Stimulated activated naive CD8-positive, alpha-beta T cell treated with anti-CD3 and anti-CD28 coated beads, Interleukin-15, Interleukin-2, amounts not matched to agents 100 ng/mL and 50 ng/mL, for 24 hours (primary cell): ENCODE results near the gene OR6B3.
"Not testable (repeated sequence)": the region's sequence is repeated elsewhere in the genome, so short reads cannot be mapped to it uniquely, and the experiment has no call there.

ENCODE experiments used
- H3K27ac Mint-ChIP-seq: one replicate; pipeline ENCODE4 v1.8.0; 2021; ENCODE audit warnings: mild to moderate bottlenecking, mixed read lengths
- H3K27me3 Mint-ChIP-seq: one replicate; pipeline ENCODE4 v1.8.0; 2021; ENCODE audit warnings: mixed read lengths
- H3K36me3 Mint-ChIP-seq: one replicate; pipeline ENCODE4 v1.8.0; 2021; ENCODE audit warnings: low read depth, mixed read lengths
- H3K4me1 Mint-ChIP-seq: one replicate; pipeline ENCODE4 v1.8.0; 2021; ENCODE audit warnings: low read depth, mixed read lengths
- H3K4me3 Mint-ChIP-seq: one replicate; pipeline ENCODE4 v1.8.0; 2021; ENCODE audit warnings: mild to moderate bottlenecking, mixed read lengths
- H3K9me3 Mint-ChIP-seq: one replicate; pipeline ENCODE4 v1.8.0; 2021; ENCODE audit warnings: mixed read lengths

Gene OR6B3

GRCh38 chr2:240056678-240057077, 3.4 kb upstream of the OR6B3 start:
- Mint-ChIP-seq H3K9me3 (no peaks in the 10 kb centered on the region), H3K36me3 (no peaks in the 10 kb centered on the region), H3K27ac (no peak overlapping the region), H3K27me3 (peaks cover 38% of the 10 kb centered on the region), H3K4me3 (no peak overlapping the region), H3K4me1 (no peaks in the 10 kb centered on the region)

- no peaks in the 10 kb centered on the region for H3K9me3 Mint-ChIP-seq
- no peaks in the 10 kb centered on the region for H3K36me3 Mint-ChIP-seq
- H3K27ac Mint-ChIP-seq = no peak overlapping the region
- H3K27me3 Mint-ChIP-seq = peaks cover 42% of the 10 kb centered on the region
- no peak overlapping the region for H3K4me3 Mint-ChIP-seq
- no peaks in the 10 kb centered on the region for H3K4me1 Mint-ChIP-seq
Observed at GRCh38 chr2:240055177-240055917, 2.0 kb upstream of the OR6B3 start.

GRCh38 chr2:240052524-240052923, 797 bp downstream of the OR6B3 start:
- Mint-ChIP-seq H3K4me3 (no peak overlapping the region), H3K9me3 (no peaks in the 10 kb centered on the region), H3K4me1 (no peaks in the 10 kb centered on the region), H3K27me3 (peaks cover 64% of the 10 kb centered on the region), H3K36me3 (no peaks in the 10 kb centered on the region), H3K27ac (no peak overlapping the region)

GRCh38 chr2:240051697-240052096, 1.6 kb downstream of the OR6B3 start:
- Mint-ChIP-seq H3K27me3 (peaks cover 65% of the 10 kb centered on the region), H3K36me3 (no peaks in the 10 kb centered on the region)

GRCh38 chr2:240050278-240050677, 3.0 kb downstream of the OR6B3 start:
- no peak overlapping the region for H3K4me3 Mint-ChIP-seq
- H3K4me1 Mint-ChIP-seq = no peaks in the 10 kb centered on the region
- no peaks in the 10 kb centered on the region for H3K36me3 Mint-ChIP-seq
- no peak overlapping the region for H3K27ac Mint-ChIP-seq
- H3K9me3 Mint-ChIP-seq = no peaks in the 10 kb centered on the region
- peaks cover 58% of the 10 kb centered on the region for H3K27me3 Mint-ChIP-seq

More at GRCh38 chr2:240051697-240052096, 1.6 kb downstream of the OR6B3 start:
- no peaks in the 10 kb centered on the region for H3K4me1 Mint-ChIP-seq
- no peak overlapping the region for H3K4me3 Mint-ChIP-seq
- no peaks in the 10 kb centered on the region for H3K9me3 Mint-ChIP-seq
- no peak overlapping the region for H3K27ac Mint-ChIP-seq

- no peaks in the 10 kb centered on the region for H3K36me3 Mint-ChIP-seq
- no peaks in the 10 kb centered on the region for H3K4me1 Mint-ChIP-seq
- peaks cover 48% of the 10 kb centered on the region for H3K27me3 Mint-ChIP-seq
- H3K4me3 Mint-ChIP-seq = no peak overlapping the region
- no peak overlapping the region for H3K27ac Mint-ChIP-seq
- H3K9me3 Mint-ChIP-seq = no peaks in the 10 kb centered on the region
Observed at GRCh38 chr2:240048237-240048636, 5.1 kb downstream of the OR6B3 start.

- H3K27ac Mint-ChIP-seq = no peak overlapping the region
- H3K36me3 Mint-ChIP-seq = no peaks in the 10 kb centered on the region
- H3K27me3 Mint-ChIP-seq = peaks cover 39% of the 10 kb centered on the region
- H3K9me3 Mint-ChIP-seq = no peaks in the 10 kb centered on the region
- no peak overlapping the region for H3K4me3 Mint-ChIP-seq
- no peaks in the 10 kb centered on the region for H3K4me1 Mint-ChIP-seq
Observed at GRCh38 chr2:240045098-240045497, 8.2 kb downstream of the OR6B3 start.

GRCh38 chr2:240044096-240044495, 9.2 kb downstream of the OR6B3 start:
- H3K27ac Mint-ChIP-seq, H3K36me3 Mint-ChIP-seq: not testable (repeated sequence)

GRCh38 chr2:240043279-240043989, 9.9 kb downstream of the OR6B3 start:
- H3K27me3 Mint-ChIP-seq = peaks cover 26% of the 10 kb centered on the region
- no peak overlapping the region for H3K27ac Mint-ChIP-seq
- no peaks in the 10 kb centered on the region for H3K36me3 Mint-ChIP-seq
- H3K4me1 Mint-ChIP-seq = no peaks in the 10 kb centered on the region
- no peak overlapping the region for H3K4me3 Mint-ChIP-seq
- H3K9me3 Mint-ChIP-seq = no peaks in the 10 kb centered on the region

More at GRCh38 chr2:240044096-240044495, 9.2 kb downstream of the OR6B3 start:
- not testable (repeated sequence) for H3K4me1 Mint-ChIP-seq, H3K9me3 Mint-ChIP-seq, H3K4me3 Mint-ChIP-seq
- H3K27me3 Mint-ChIP-seq = peaks cover 33% of the 10 kb centered on the region

- Mint-ChIP-seq H3K4me1 (no peaks in the 10 kb centered on the region), H3K27me3 (peaks cover 21% of the 10 kb centered on the region), H3K4me3 (no peak overlapping the region), H3K27ac (no peak overlapping the region), H3K9me3 (no peaks in the 10 kb centered on the region), H3K36me3 (no peaks in the 10 kb centered on the region)
Observed at GRCh38 chr2:240042740-240043139, 10.6 kb downstream of the OR6B3 start.

GRCh38 chr2:240041363-240041762, 12.0 kb downstream of the OR6B3 start:
- Mint-ChIP-seq H3K4me3 (no peak overlapping the region), H3K4me1 (no peaks in the 10 kb centered on the region), H3K27ac (no peak overlapping the region), H3K36me3 (no peaks in the 10 kb centered on the region), H3K9me3 (no peaks in the 10 kb centered on the region), H3K27me3 (peaks cover 26% of the 10 kb centered on the region)

- no peak overlapping the region for H3K4me3 Mint-ChIP-seq
- no peak overlapping the region for H3K27ac Mint-ChIP-seq
- peaks cover 44% of the 10 kb centered on the region for H3K27me3 Mint-ChIP-seq
- no peaks in the 10 kb centered on the region for H3K36me3 Mint-ChIP-seq
- no peaks in the 10 kb centered on the region for H3K9me3 Mint-ChIP-seq
- H3K4me1 Mint-ChIP-seq = no peaks in the 10 kb centered on the region
Observed at GRCh38 chr2:240037358-240037757, 16.0 kb downstream of the OR6B3 start.

- no peaks in the 10 kb centered on the region for H3K9me3 Mint-ChIP-seq
- no peaks in the 10 kb centered on the region for H3K36me3 Mint-ChIP-seq
- no peak overlapping the region for H3K27ac Mint-ChIP-seq
- no peaks in the 10 kb centered on the region for H3K4me1 Mint-ChIP-seq
- H3K27me3 Mint-ChIP-seq = peaks cover 52% of the 10 kb centered on the region
- H3K4me3 Mint-ChIP-seq = no peak overlapping the region
Observed at GRCh38 chr2:240033330-240033678, 20.0 kb downstream of the OR6B3 start.

GRCh38 chr2:240032406-240033329, 20.7 kb downstream of the OR6B3 start:
- Mint-ChIP-seq H3K36me3 (no peaks in the 10 kb centered on the region), H3K4me3 (no peak overlapping the region), H3K27ac (no peak overlapping the region), H3K27me3 (peaks cover 49% of the 10 kb centered on the region), H3K9me3 (no peaks in the 10 kb centered on the region), H3K4me1 (no peaks in the 10 kb centered on the region)
